Adrenal gland (tissue), 5 donors: ENCODE results near the gene GNL1.

ENCODE experiments used
- POLR2A ChIP-seq, 2 donors: fragments of 450-650 bp; IDR thresholded peaks; one replicate each; pipeline ENCODE4 v1.6.1; 2017; ENCODE audit warnings: antibody characterized with exemption in 2 of 2, mild to moderate bottlenecking in 2 of 2, moderate library complexity in 1 of 2
- TF ChIP-seq, protein P1 (sequence below), 6 experiments: fragments of 450-650 bp in 4 of 6; fragments of 200-600 bp in 2 of 6; sonication (generic) in 1 of 6; IDR thresholded peaks; 1 replicate in 5 of 6; 2 replicates in 1 of 6; pipeline versions ENCODE4 v1.5.1 to v1.8.0; 2016 to 2021; ENCODE audit warnings: antibody characterized with exemption in 6 of 6, mild to moderate bottlenecking in 2 of 6, moderate library complexity in 1 of 6
- donor health status: DM: no; HTN: no; CAD: no.

DNA sequence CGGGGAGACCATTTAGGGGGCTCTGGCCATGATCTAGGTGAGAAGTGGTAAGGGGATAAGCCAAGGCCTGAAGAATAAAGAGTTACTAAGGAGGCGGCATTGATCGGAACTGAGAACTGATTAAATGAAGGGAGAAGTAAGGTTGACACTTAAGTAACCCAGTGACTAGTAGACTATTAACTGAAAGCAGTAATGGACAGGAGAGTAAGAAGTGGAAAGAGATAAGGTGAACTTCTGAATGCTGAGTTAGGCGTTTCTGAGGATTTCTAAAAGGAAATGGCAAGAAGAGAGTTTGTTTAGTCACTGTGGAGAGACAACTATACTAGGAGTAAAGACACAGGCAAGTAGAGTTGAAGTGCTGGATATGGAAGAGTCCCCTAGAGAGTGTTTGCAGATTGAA lies 16.8 kb upstream of the GNL1 start:
- TF ChIP-seq, protein P1, sequence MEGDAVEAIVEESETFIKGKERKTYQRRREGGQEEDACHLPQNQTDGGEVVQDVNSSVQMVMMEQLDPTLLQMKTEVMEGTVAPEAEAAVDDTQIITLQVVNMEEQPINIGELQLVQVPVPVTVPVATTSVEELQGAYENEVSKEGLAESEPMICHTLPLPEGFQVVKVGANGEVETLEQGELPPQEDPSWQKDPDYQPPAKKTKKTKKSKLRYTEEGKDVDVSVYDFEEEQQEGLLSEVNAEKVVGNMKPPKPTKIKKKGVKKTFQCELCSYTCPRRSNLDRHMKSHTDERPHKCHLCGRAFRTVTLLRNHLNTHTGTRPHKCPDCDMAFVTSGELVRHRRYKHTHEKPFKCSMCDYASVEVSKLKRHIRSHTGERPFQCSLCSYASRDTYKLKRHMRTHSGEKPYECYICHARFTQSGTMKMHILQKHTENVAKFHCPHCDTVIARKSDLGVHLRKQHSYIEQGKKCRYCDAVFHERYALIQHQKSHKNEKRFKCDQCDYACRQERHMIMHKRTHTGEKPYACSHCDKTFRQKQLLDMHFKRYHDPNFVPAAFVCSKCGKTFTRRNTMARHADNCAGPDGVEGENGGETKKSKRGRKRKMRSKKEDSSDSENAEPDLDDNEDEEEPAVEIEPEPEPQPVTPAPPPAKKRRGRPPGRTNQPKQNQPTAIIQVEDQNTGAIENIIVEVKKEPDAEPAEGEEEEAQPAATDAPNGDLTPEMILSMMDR (IDR thresholded peaks at IDR 0.05): no peak
- TF ChIP-seq POLR2A (IDR thresholded peaks at IDR 0.05): no peak
